ENCODE measurements around the gene SHISA2.
A peak's percentile ranks its signal among the peaks of the same experiment; 100 is the strongest.
"Not testable (repeated sequence)": the region's sequence is repeated elsewhere in the genome, so short reads cannot be mapped to it uniquely, and the experiment has no call there.

The SHISA2 gene

GRCh38 chr13:26051657-26052311, at the start of gene SHISA2:
Gene SHISA2, minus strand, starts transcription at chr13:26052016. Its CDS starts 1,041 bp downstream, at chr13:26050975.
- no peak for DNase-seq (ENCODE audit: low read depth in 1 of 2, low spot score in 1 of 2)

GRCh38 chr13:26095846-26096610, 44.2 kb upstream of the SHISA2 start:
- DNase-seq (ENCODE audit: low read depth in 1 of 2, low spot score in 1 of 2) = no peak

GRCh38 chr13:26095338-26095737, 43.5 kb upstream of the SHISA2 start:
- DNase-seq (ENCODE audit: low read depth in 1 of 2, low spot score in 1 of 2) = no peak

- not testable (repeated sequence) for DNase-seq (ENCODE audit: low read depth in 1 of 2, low spot score in 1 of 2)
Observed at GRCh38 chr13:26076821-26077220, 25.0 kb upstream of the SHISA2 start.

- DNase-seq (ENCODE audit: low read depth in 1 of 2, low spot score in 1 of 2) = no peak
Observed at GRCh38 chr13:26075498-26075897, 23.7 kb upstream of the SHISA2 start.

GRCh38 chr13:26074706-26075105, 22.9 kb upstream of the SHISA2 start:
- DNase-seq (ENCODE audit: low read depth in 1 of 2, low spot score in 1 of 2) = no peak

- not testable (repeated sequence) for DNase-seq (ENCODE audit: low read depth in 1 of 2, low spot score in 1 of 2)
Observed at GRCh38 chr13:26072335-26072734, 20.5 kb upstream of the SHISA2 start.

- no peak for DNase-seq (ENCODE audit: low read depth in 1 of 2, low spot score in 1 of 2)
Observed at GRCh38 chr13:26071691-26072090, 19.9 kb upstream of the SHISA2 start.

GRCh38 chr13:26069642-26070041, 17.8 kb upstream of the SHISA2 start:
- not testable (repeated sequence) for DNase-seq (ENCODE audit: low read depth in 1 of 2, low spot score in 1 of 2)

- not testable (repeated sequence) for DNase-seq (ENCODE audit: low read depth in 1 of 2, low spot score in 1 of 2)
Observed at GRCh38 chr13:26068372-26068771, 16.6 kb upstream of the SHISA2 start.

GRCh38 chr13:26067601-26068000, 15.8 kb upstream of the SHISA2 start:
- no peak for DNase-seq (ENCODE audit: low read depth in 1 of 2, low spot score in 1 of 2)

GRCh38 chr13:26066492-26066891, 14.7 kb upstream of the SHISA2 start:
- DNase-seq (ENCODE audit: low read depth in 1 of 2, low spot score in 1 of 2) = not testable (repeated sequence)

GRCh38 chr13:26062853-26063444, 11.1 kb upstream of the SHISA2 start:
- peak in 1 of 2 donors; percentile 30 for DNase-seq (ENCODE audit: low read depth in 1 of 2, low spot score in 1 of 2)

GRCh38 chr13:26061947-26062346, 10.1 kb upstream of the SHISA2 start:
- DNase-seq (ENCODE audit: low read depth in 1 of 2, low spot score in 1 of 2) = no peak

GRCh38 chr13:26061256-26061655, 9.4 kb upstream of the SHISA2 start:
- no peak for DNase-seq (ENCODE audit: low read depth in 1 of 2, low spot score in 1 of 2)

GRCh38 chr13:26060357-26060756, 8.5 kb upstream of the SHISA2 start:
- no peak for DNase-seq (ENCODE audit: low read depth in 1 of 2, low spot score in 1 of 2)

- no peak for DNase-seq (ENCODE audit: low read depth in 1 of 2, low spot score in 1 of 2)
Observed at GRCh38 chr13:26058704-26059103, 6.9 kb upstream of the SHISA2 start.

- no peak for DNase-seq (ENCODE audit: low read depth in 1 of 2, low spot score in 1 of 2)
Observed at GRCh38 chr13:26054896-26055295, 3.1 kb upstream of the SHISA2 start.

GRCh38 chr13:26053418-26053980, 1.7 kb upstream of the SHISA2 start:
- DNase-seq (ENCODE audit: low read depth in 1 of 2, low spot score in 1 of 2) = no peak

GRCh38 chr13:26052337-26052736, 521 bp upstream of the SHISA2 start:
- DNase-seq (ENCODE audit: low read depth in 1 of 2, low spot score in 1 of 2) = no peak

GRCh38 chr13:26051231-26051656, 572 bp downstream of the SHISA2 start:
- DNase-seq (ENCODE audit: low read depth in 1 of 2, low spot score in 1 of 2) = no peak
